Panc1 (cell line): ENCODE results near the gene SP6.

Experiments used
- POLR2AphosphoS5 ChIP-seq: IDR thresholded peaks from 2 replicates; pipeline ENCODE4 v1.6.1; 2012; ENCODE audit warnings: mild to moderate bottlenecking, low read depth, low read length, moderate library complexity
- REST ChIP-seq, 2 experiments: IDR thresholded peaks; 2 replicates each; pipeline ENCODE4 v1.6.1; 2011 to 2012; ENCODE audit warnings: low read depth in 2 of 2, control low read depth in 1 of 2, low read length in 1 of 2, mild to moderate bottlenecking in 1 of 2, moderate library complexity in 1 of 2; ENCODE audit not compliant: insufficient read depth in 1 of 2
- TCF7L2 ChIP-seq: IDR thresholded peaks from 2 replicates; pipeline ENCODE4 v1.6.1; 2011; ENCODE audit warnings: mild to moderate bottlenecking, low read depth, low read length, inconsistent platforms
- TF ChIP-seq, protein P1 (sequence below): fragments of 450-650 bp; IDR thresholded peaks from 2 replicates; pipeline ENCODE4 v1.5.1; 2017; ENCODE audit warnings: mild to moderate bottlenecking

GRCh38 chr17:47838636-47839035, 12.3 kb downstream of the SP6 start:
- TF ChIP-seq, protein P1, sequence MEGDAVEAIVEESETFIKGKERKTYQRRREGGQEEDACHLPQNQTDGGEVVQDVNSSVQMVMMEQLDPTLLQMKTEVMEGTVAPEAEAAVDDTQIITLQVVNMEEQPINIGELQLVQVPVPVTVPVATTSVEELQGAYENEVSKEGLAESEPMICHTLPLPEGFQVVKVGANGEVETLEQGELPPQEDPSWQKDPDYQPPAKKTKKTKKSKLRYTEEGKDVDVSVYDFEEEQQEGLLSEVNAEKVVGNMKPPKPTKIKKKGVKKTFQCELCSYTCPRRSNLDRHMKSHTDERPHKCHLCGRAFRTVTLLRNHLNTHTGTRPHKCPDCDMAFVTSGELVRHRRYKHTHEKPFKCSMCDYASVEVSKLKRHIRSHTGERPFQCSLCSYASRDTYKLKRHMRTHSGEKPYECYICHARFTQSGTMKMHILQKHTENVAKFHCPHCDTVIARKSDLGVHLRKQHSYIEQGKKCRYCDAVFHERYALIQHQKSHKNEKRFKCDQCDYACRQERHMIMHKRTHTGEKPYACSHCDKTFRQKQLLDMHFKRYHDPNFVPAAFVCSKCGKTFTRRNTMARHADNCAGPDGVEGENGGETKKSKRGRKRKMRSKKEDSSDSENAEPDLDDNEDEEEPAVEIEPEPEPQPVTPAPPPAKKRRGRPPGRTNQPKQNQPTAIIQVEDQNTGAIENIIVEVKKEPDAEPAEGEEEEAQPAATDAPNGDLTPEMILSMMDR = no peak
- TF ChIP-seq REST (IDR thresholded peaks at IDR 0.05; ENCODE audit: insufficient read depth in 1 of 2, low read depth in 2 of 2, low read length in 1 of 2) (no peak), POLR2AphosphoS5 (no peak), TCF7L2 (no peak)
